Measurements from ENCODE around the gene GRPR.
"Not testable (repeated sequence)": the region's sequence is repeated elsewhere in the genome, so short reads cannot be mapped to it uniquely, and the experiment has no call there.

GRPR gene

GRCh38 chrX:16137416-16138107 lies 14.2 kb downstream of the GRPR start:
- DNase-seq (ENCODE audit: low spot score): no peak

- DNase-seq (ENCODE audit: low spot score): no peak
Observed at GRCh38 chrX:16138108-16138427, 14.7 kb downstream of the GRPR start.

DNA sequence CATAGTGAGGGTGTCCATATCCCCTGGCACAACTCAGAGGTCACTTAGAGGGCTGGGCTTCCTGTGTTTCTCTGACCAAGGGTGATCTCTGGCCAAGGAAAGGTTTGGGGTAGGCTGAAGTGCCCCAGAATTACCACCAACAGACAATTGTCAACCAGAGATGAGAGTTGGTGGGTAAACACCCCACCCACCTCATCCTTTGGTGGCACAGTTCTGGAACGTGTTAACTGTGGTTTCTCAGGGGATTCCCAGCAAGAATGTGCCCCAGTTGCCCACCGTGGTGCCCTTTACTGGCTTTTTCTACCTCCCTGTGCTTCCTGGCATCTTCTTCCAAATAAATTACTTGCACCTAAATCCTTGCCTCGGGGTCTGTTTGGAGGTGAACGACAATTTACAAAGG lies 17.1 kb downstream of the GRPR start:
- no peak for DNase-seq (ENCODE audit: low spot score)

DNA sequence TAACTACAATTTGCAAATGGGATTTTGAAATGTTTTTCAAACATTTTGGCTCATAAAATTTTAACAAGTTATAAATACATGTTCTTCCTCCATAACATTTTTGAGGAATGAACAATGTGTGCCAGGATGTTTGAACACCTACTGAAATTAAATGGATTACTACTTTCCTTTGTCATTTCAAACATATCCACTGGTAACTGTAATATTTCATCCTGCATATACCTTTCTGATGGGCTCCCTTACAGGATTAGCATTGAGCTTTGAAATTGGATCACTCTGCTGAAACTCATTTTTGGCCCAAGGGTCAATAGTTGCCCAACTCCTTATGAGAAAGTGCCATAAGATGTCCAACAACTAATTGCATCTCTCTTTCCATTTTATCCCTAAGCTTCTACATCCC lies 17.6 kb downstream of the GRPR start:
- no peak for DNase-seq (ENCODE audit: low spot score)

- DNase-seq (ENCODE audit: low spot score): no peak
Observed at GRCh38 chrX:16141422-16142245, 18.3 kb downstream of the GRPR start.

- no peak for DNase-seq (ENCODE audit: low spot score)
Observed at GRCh38 chrX:16142246-16142558, 18.8 kb downstream of the GRPR start.

GRCh38 chrX:16143968-16144367 lies 20.6 kb downstream of the GRPR start:
- DNase-seq (ENCODE audit: low spot score): no peak

- DNase-seq (ENCODE audit: low spot score): no peak
Observed at GRCh38 chrX:16144420-16144819, 21.1 kb downstream of the GRPR start.

DNA sequence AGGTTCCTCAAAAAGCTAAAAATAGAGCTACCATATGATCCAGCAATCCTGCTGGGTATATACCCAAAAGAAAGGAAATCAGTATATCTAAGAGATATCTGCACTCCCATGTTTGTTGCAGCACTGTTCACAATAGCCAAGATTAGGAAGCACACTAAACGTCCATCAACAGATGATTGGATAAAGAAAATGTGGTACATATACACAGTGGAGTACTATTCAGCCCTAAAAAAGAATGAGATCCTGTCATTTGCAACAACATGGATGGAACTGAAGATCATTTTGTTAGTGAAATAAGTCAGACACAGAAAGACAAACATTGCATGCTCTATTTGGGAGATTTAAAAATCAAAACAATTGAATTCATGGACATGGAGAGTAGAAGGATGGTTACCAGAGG lies 21.7 kb downstream of the GRPR start:
- not testable (repeated sequence) for DNase-seq (ENCODE audit: low spot score)

DNA sequence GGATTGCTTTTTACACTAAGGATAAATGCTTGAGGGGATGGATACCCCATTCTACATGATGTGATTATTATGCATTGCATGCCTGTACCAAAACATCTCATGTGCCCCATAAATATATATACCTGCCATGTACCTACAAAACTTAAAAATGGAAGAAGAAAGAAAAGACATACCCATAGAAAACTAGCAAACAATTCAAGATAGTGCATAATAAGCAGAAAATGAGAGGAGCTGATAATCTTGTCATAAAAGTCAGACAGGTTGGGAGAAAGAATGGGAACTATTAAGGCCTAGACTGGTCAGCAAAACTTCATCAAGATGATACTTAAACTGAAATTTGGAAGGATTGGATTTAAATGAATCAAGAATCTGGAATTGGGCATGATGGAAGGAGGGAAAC lies 22.3 kb downstream of the GRPR start:
- no peak for DNase-seq (ENCODE audit: low spot score)

GRCh38 chrX:16148896-16149295 lies 25.5 kb downstream of the GRPR start:
- no peak for DNase-seq (ENCODE audit: low spot score)

GRCh38 chrX:16155581-16156096 lies 32.3 kb downstream of the GRPR start:
- no peak for DNase-seq (ENCODE audit: low spot score)

GRCh38 chrX:16156692-16157331 lies 33.4 kb downstream of the GRPR start:
- DNase-seq (ENCODE audit: low spot score): no peak

- peak; percentile 71 for DNase-seq (ENCODE audit: low spot score)
Observed at GRCh38 chrX:16160729-16161128, 37.4 kb downstream of the GRPR start.

- DNase-seq (ENCODE audit: low spot score): not testable (repeated sequence)
Observed at GRCh38 chrX:16161173-16161572, 37.8 kb downstream of the GRPR start.

DNA sequence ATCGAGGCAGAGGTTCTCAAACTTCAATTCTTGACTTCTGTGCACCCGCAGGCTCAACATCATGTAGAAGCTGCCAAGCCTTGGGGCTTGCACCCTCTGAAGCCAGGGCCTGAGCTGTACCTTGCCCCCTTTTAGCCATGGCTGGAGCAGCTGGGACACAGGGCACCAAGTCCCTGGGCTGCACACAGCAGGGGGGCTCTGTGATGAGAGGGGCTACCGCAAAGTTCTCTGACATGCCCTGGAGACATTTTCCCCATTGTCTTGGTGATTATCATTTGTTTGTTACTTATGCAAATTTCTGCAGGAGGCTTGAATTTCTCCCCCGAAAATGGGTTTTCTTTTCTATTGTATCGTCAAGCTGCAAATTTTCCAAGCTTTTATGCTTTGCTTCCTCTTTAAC lies 39.0 kb downstream of the GRPR start:
- no peak for DNase-seq (ENCODE audit: low spot score)

DNA sequence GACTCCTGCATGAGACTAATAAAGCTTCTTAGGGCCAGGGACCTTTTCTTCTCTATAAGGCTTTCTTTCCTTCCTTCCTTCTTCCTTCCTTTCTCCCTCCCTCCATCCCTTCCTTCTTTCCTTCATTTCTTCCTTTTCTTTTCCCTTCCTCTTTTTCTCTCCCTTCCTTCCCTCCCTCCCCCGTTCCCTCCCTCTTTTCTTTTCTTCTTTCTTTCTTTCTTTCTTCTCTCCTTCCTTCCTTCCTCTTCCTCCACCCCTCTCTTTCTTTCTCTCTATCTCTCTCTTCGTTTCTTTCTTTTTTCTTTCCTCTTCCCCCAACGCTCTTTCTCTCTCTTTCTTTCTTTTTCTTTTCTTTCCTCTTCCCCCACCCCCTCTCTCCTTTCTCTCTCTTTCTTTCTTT lies 41.4 kb downstream of the GRPR start:
- DNase-seq (ENCODE audit: low spot score): no peak

GRCh38 chrX:16167181-16167580 lies 43.8 kb downstream of the GRPR start, which contains the start of gene MAGEB17:
Gene MAGEB17 (plus strand): TSS chrX:16167481. CDS start chrX:16170383, 2,902 bp downstream.
- DNase-seq (ENCODE audit: low spot score): no peak

- DNase-seq (ENCODE audit: low spot score): no peak
Observed at GRCh38 chrX:16171039-16171438, 47.7 kb downstream of the GRPR start.

- DNase-seq (ENCODE audit: low spot score): no peak
Observed at GRCh38 chrX:16171944-16172343, 48.6 kb downstream of the GRPR start.

DNA sequence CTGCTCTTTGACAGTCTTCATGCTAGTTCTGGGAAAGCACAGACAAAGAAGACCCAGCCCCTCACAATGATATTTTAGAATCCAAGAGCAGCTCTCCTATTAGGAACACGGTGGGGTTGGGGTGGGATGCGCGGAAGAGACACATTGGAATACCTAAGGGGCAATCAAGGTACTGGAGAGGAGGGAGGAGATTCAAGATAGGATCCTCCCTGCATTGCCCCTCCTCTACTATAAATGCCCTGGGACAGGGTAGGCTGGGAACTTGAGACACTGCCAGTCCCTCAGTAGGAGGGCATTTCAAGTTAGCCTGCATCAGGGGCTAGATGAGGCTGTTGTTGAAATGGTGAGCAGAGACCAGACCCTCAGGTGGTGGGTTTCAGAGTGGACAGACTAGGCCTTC lies 49.0 kb downstream of the GRPR start:
- DNase-seq (ENCODE audit: low spot score): no peak

- no peak for DNase-seq (ENCODE audit: low spot score)
Observed at GRCh38 chrX:16175329-16176061, 52.1 kb downstream of the GRPR start.
